HepG2 (cell line): Measurements from ENCODE around the gene TPRKB. TPM values are rescaled to one million over a fixed set of nuclear protein-coding genes. Genes with fewer than 3 reads are reported as not detected.

ENCODE experiments used
- BRD4 ChIP-seq: sonication (generic); formaldehyde crosslinking; IDR thresholded peaks from 2 replicates; pipeline ENCODE4 v1.4.0; 2020; ENCODE audit warnings: missing genetic modification reagents
- CBX2 ChIP-seq, 2 experiments: fragments of 200-600 bp in 1 of 2; sonication (generic); formaldehyde crosslinking in 1 of 2; IDR thresholded peaks; 2 replicates each; pipeline versions ENCODE4 v1.7.0 to v1.8.1; 2018 to 2022; ENCODE audit warnings: low read depth in 2 of 2, low read length in 1 of 2, mild to moderate bottlenecking in 1 of 2, missing genetic modification reagents in 1 of 2
- CHD4 ChIP-seq: fragments of 200-600 bp; sonication (generic); IDR thresholded peaks from 2 replicates; pipeline ENCODE4 v1.7.0; 2017; ENCODE audit warnings: mild to moderate bottlenecking, low read length, borderline replicate concordance
- FOSL2 ChIP-seq: sonication (generic); formaldehyde crosslinking; IDR thresholded peaks from 2 replicates; pipeline ENCODE4 v1.4.0; 2020; ENCODE audit warnings: missing genetic modification reagents
- PHF5A ChIP-seq: IDR thresholded peaks from one replicate; pipeline ENCODE4 v1.6.1; 2018; ENCODE audit warnings: low read depth, missing genetic modification reagents; ENCODE audit not compliant: unreplicated experiment
- PLRG1 ChIP-seq: fragments of 450-650 bp; conservative IDR thresholded peaks from 2 replicates; pipeline ENCODE4 v1.6.1; 2016
- POGZ ChIP-seq: sonication (generic); formaldehyde crosslinking; IDR thresholded peaks from 2 replicates; pipeline ENCODE4 v1.4.0; 2020; ENCODE audit warnings: mild to moderate bottlenecking, missing genetic modification reagents
- RXRB ChIP-seq: IDR thresholded peaks from 2 replicates; pipeline ENCODE4 v1.6.1; 2016; ENCODE audit warnings: borderline replicate concordance, missing genetic modification reagents, missing compliant biosample characterization
- SMC3 ChIP-seq: IDR thresholded peaks from 2 replicates; pipeline ENCODE4 v1.6.1; 2011; ENCODE audit warnings: low read length, improper control_type of control experiment
- SP2 ChIP-seq: sonication (generic); formaldehyde crosslinking; IDR thresholded peaks from 2 replicates; pipeline ENCODE4 v1.5.1; 2020; ENCODE audit warnings: mild to moderate bottlenecking, missing genetic modification reagents
- SRY ChIP-seq: sonication (generic); formaldehyde crosslinking; IDR thresholded peaks from 2 replicates; pipeline ENCODE4 v1.8.0; 2022; ENCODE audit warnings: mild to moderate bottlenecking, missing genetic modification reagents
- SYNCRIP ChIP-seq: fragments of 200-400 bp; formaldehyde crosslinking; IDR thresholded peaks from 2 replicates; pipeline ENCODE4 v1.6.1; 2018; ENCODE audit warnings: mild to moderate bottlenecking, low read depth, low read length; ENCODE audit not compliant: insufficient read depth
- TCF12 ChIP-seq, 2 experiments: fragments of 450-650 bp in 1 of 2; sonication (generic) in 1 of 2; formaldehyde crosslinking in 1 of 2; IDR thresholded peaks; 2 replicates each; pipeline versions ENCODE4 v1.6.1 to v1.8.0; 2017 to 2022; ENCODE audit warnings: antibody characterized with exemption in 1 of 2, mild to moderate bottlenecking in 1 of 2, missing genetic modification reagents in 1 of 2, moderate library complexity in 1 of 2
- U2AF2 ChIP-seq: fragments of 200-400 bp; formaldehyde crosslinking; IDR thresholded peaks from 2 replicates; pipeline ENCODE4 v1.6.1; 2017; ENCODE audit warnings: low read depth, mild to moderate bottlenecking, low read length
- ZNF121 ChIP-seq: sonication (generic); formaldehyde crosslinking; IDR thresholded peaks from 2 replicates; pipeline ENCODE4 v1.5.0; 2020; ENCODE audit warnings: mild to moderate bottlenecking, missing genetic modification reagents
- ZNF251 ChIP-seq: sonication (generic); formaldehyde crosslinking; IDR thresholded peaks from 2 replicates; pipeline ENCODE4 v1.9.0; 2021; ENCODE audit warnings: mild to moderate bottlenecking, missing genetic modification reagents
- ZNF3 ChIP-seq: IDR thresholded peaks from 2 replicates; pipeline ENCODE4 v1.7.0; 2017; ENCODE audit warnings: inconsistent platforms
- ZNF335 ChIP-seq: sonication (generic); formaldehyde crosslinking; IDR thresholded peaks from 2 replicates; pipeline ENCODE4 v1.4.0; 2020; ENCODE audit warnings: missing genetic modification reagents
- ZNF563 ChIP-seq: sonication (generic); formaldehyde crosslinking; IDR thresholded peaks from 2 replicates; pipeline ENCODE4 v1.8.0; 2022; ENCODE audit warnings: mild to moderate bottlenecking, moderate library complexity, missing genetic modification reagents
- ZNF816 ChIP-seq: sonication (generic); formaldehyde crosslinking; IDR thresholded peaks from 2 replicates; pipeline ENCODE4 v1.8.0; 2022; ENCODE audit warnings: missing genetic modification reagents, mild to moderate bottlenecking, borderline replicate concordance
- polyA plus RNA-seq, 8 experiments: library from polyadenylated mRNA; depleted of rRNA in 3 of 8; stranded (reverse) in 7 of 8; unstranded in 1 of 8; fragments of >200 nt; fragmentation: Illumina TruSeq in 4 of 8; extraction: Trizol in 4 of 8; gene quantifications; 2 replicates each; pipeline versions ENCODE4 v1.2.1 to v1.2.3, GENCODE V29; 2011 to 2016; ENCODE audit warnings: low read depth in 4 of 8, missing spikeins in 1 of 8, mixed read lengths in 1 of 8; ENCODE audit not compliant: insufficient read depth in 1 of 8
- total RNA-seq, 5 experiments: library from RNA; depleted of rRNA; stranded (reverse); fragments of >200 nt; fragmentation: Illumina TruSeq; extraction: Trizol; gene quantifications; 2 replicates each; pipeline ENCODE4 v1.2.3, GENCODE V29; 2016; ENCODE audit warnings: low read depth in 1 of 5
- TF ChIP-seq, protein P1 (sequence below): sonication (generic); formaldehyde crosslinking; IDR thresholded peaks from 2 replicates; pipeline ENCODE4 v1.9.0; 2021; ENCODE audit warnings: missing genetic modification reagents, mild to moderate bottlenecking, borderline replicate concordance
- TF ChIP-seq, protein P2 (sequence below): sonication (generic); formaldehyde crosslinking; IDR thresholded peaks from 2 replicates; pipeline ENCODE4 v1.4.0; 2020; ENCODE audit warnings: missing genetic modification reagents
- TF ChIP-seq, protein P3 (sequence below): sonication (generic); formaldehyde crosslinking; IDR thresholded peaks from 2 replicates; pipeline ENCODE4 v1.5.1; 2020; ENCODE audit warnings: missing genetic modification reagents, mild to moderate bottlenecking, borderline replicate concordance
- TF ChIP-seq, protein P4 (sequence below): IDR thresholded peaks from 2 replicates; pipeline ENCODE4 v1.6.1; 2016; ENCODE audit warnings: missing compliant biosample characterization, missing genetic modification reagents, borderline replicate concordance

TPRKB gene
- total and polyA plus RNA-seq, 2 of the 13 experiments (the other 11 are each of a cell fraction or from before 2014, with no cell fraction given), result 32.0 to 58.0 TPM

DNA sequence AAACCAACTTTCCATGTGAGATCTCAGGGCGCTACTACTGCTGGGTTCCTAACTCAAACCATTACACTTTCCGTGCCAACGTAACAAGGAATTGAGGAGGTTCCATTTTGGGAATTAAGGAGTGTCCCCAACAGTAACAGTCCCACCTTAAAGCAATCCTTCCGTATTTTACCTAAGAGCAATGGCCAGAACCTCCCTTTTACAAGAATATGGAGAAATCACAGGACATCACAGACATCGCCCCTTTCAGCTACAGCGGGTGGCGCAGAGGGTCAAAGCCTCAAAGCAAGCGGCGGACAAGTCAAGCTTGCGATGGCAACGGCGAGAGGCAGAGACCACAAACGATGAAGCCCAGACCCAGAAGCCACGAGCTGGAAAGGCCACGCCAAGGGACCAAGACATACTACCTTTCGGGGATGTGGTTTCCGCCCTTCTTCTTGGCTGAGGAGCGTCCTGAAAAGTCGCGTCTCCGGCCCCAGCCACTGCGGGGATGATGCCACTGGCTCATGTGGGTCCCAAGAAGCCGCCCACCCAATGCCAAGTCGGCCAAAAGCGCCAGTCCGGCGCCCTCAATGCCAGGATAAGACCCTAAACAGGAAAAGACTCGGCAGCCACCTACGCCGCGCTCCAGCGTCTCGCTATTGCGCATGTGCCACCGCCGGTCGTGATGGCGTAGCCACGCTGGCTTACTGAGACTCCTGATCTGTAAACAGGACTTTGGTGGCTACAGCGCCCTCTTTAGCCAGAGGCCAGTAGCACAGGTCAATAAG is 42.5 kb upstream of the TPRKB start, which contains the start of gene DUSP11 (continued):
- TF ChIP-seq, protein P1, sequence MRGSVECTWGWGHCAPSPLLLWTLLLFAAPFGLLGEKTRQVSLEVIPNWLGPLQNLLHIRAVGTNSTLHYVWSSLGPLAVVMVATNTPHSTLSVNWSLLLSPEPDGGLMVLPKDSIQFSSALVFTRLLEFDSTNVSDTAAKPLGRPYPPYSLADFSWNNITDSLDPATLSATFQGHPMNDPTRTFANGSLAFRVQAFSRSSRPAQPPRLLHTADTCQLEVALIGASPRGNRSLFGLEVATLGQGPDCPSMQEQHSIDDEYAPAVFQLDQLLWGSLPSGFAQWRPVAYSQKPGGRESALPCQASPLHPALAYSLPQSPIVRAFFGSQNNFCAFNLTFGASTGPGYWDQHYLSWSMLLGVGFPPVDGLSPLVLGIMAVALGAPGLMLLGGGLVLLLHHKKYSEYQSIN (CRISPR knock-in tag), result no peak
- TF ChIP-seq, protein P2, sequence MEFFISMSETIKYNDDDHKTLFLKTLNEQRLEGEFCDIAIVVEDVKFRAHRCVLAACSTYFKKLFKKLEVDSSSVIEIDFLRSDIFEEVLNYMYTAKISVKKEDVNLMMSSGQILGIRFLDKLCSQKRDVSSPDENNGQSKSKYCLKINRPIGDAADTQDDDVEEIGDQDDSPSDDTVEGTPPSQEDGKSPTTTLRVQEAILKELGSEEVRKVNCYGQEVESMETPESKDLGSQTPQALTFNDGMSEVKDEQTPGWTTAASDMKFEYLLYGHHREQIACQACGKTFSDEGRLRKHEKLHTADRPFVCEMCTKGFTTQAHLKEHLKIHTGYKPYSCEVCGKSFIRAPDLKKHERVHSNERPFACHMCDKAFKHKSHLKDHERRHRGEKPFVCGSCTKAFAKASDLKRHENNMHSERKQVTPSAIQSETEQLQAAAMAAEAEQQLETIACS (CRISPR knock-in tag), result no peak
- TF ChIP-seq ZNF816 (CRISPR knock-in tag) (no peak), U2AF2 (no peak), SRY (CRISPR knock-in tag) (0 out of 2 replicates have a peak, but pooled peaks have one; percentile 70), SYNCRIP (no peak), CBX2 (IDR thresholded peaks at IDR 0.05; ENCODE audit: low read depth, low read length) (no peak), CBX2 (CRISPR knock-in tag; IDR thresholded peaks at IDR 0.05; ENCODE audit: low read depth) (no peak), TCF12 (IDR thresholded peaks at IDR 0.05) (no peak), TCF12 (CRISPR knock-in tag; IDR thresholded peaks at IDR 0.05) (no peak), BRD4 (CRISPR knock-in tag) (0 out of 2 replicates have a peak, but pooled peaks have one; percentile 67), RXRB (peak; percentile 69; the same call in 1 of the 2 replicates), FOSL2 (CRISPR knock-in tag) (peak; percentile 75; the same call in 1 of the 2 replicates), PHF5A (CRISPR knock-in tag) (peak; percentile 96), CHD4 (no peak), ZNF251 (CRISPR knock-in tag) (no peak; the same call in 1 of the 2 replicates), ZNF563 (CRISPR knock-in tag) (no peak), ZNF121 (CRISPR knock-in tag) (peak; percentile 46; the same call in 1 of the 2 replicates), PLRG1 (no peak), ZNF335 (CRISPR knock-in tag) (0 out of 2 replicates have a peak, but pooled peaks have one; percentile 41), SP2 (CRISPR knock-in tag) (no peak), ZNF3 (no peak), POGZ (CRISPR knock-in tag) (peak; percentile 98), SMC3 (peak; percentile 52)
- TF ChIP-seq, protein P3, sequence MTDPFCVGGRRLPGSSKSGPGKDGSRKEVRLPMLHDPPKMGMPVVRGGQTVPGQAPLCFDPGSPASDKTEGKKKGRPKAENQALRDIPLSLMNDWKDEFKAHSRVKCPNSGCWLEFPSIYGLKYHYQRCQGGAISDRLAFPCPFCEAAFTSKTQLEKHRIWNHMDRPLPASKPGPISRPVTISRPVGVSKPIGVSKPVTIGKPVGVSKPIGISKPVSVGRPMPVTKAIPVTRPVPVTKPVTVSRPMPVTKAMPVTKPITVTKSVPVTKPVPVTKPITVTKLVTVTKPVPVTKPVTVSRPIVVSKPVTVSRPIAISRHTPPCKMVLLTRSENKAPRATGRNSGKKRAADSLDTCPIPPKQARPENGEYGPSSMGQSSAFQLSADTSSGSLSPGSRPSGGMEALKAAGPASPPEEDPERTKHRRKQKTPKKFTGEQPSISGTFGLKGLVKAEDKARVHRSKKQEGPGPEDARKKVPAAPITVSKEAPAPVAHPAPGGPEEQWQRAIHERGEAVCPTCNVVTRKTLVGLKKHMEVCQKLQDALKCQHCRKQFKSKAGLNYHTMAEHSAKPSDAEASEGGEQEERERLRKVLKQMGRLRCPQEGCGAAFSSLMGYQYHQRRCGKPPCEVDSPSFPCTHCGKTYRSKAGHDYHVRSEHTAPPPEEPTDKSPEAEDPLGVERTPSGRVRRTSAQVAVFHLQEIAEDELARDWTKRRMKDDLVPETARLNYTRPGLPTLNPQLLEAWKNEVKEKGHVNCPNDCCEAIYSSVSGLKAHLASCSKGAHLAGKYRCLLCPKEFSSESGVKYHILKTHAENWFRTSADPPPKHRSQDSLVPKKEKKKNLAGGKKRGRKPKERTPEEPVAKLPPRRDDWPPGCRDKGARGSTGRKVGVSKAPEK, result no peak
- TF ChIP-seq, protein P4, sequence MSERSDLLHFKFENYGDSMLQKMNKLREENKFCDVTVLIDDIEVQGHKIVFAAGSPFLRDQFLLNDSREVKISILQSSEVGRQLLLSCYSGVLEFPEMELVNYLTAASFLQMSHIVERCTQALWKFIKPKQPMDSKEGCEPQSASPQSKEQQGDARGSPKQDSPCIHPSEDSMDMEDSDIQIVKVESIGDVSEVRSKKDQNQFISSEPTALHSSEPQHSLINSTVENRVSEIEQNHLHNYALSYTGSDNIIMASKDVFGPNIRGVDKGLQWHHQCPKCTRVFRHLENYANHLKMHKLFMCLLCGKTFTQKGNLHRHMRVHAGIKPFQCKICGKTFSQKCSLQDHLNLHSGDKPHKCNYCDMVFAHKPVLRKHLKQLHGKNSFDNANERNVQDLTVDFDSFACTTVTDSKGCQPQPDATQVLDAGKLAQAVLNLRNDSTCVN, result peak; percentile 82; the same call in 1 of the 2 replicates
